HepG2 (cell line): ENCODE measurements around the gene RAD21L1. TPM values are rescaled to one million over a fixed set of nuclear protein-coding genes. Genes with fewer than 3 reads are reported as not detected.
A peak's percentile ranks its signal among the peaks of the same experiment; 100 is the strongest.

ENCODE experiments used
- ATAC-seq: fragments of 200-7000 bp; cut with Tn5 transposase; 3 replicates; pipeline ENCODE4 v1.9.1; 2020; ENCODE audit warnings: mild to moderate bottlenecking, moderate library complexity
- BruUV-seq: library from RNA; stranded (reverse); fragments of 400-500 nt; replicated peaks from 2 replicates; lab custom pipeline; 2021; lab: Mats Ljungman, UMichigan
- CTCF ChIA-PET: fragments of 300-600 bp; formaldehyde crosslinking; extraction: SDS; loops from one replicate; lab custom pipeline; 2021; ENCODE audit warnings: low total read pairs, inconsistent platforms, low intra/inter-chr PET ratio; lab: Yijun Ruan, JAX
- POLR2A ChIA-PET: fragments of 350-600 bp; sonication (Branson Sonifier 250); formaldehyde crosslinking; loops from one replicate; lab custom pipeline; 2020; ENCODE audit warnings: antibody characterized with exemption, inconsistent platforms; lab: Yijun Ruan, JAX
- DNase-seq: peaks from one replicate; pipeline ENCODE4 v3.0.0-alpha.2; 2015; ENCODE audit warnings: low spot score
- FAIRE-seq: peaks from 3 replicates; lab custom pipeline; 2011; peaks lifted over from hg19 to GRCh38; lab: Jason Lieb, UNC
- H2AFZ ChIP-seq: one replicate; pipeline ENCODE4 v1.6.1; 2011; ENCODE audit warnings: low read length, inconsistent platforms
- H3K27ac ChIP-seq: fragments of 300-600 bp; 3 replicates; pipeline ENCODE4 v1.8.0; 2011; ENCODE audit warnings: mixed run types, mild to moderate bottlenecking, mixed read lengths, low read length, inconsistent platforms; ENCODE audit not compliant: insufficient read depth; ENCODE audit errors: extremely low read length
- H3K27me3 ChIP-seq, 2 experiments: fragments of 200-600 bp in 1 of 2; 2 replicates in 1 of 2; 3 replicates in 1 of 2; pipeline versions ENCODE4 v1.6.0 to v1.8.0; 2011; ENCODE audit warnings: low read length in 2 of 2, mild to moderate bottlenecking in 2 of 2, moderate library complexity in 2 of 2, inconsistent platforms in 1 of 2; ENCODE audit not compliant: insufficient read depth in 2 of 2, control insufficient read depth in 1 of 2
- H3K36me3 ChIP-seq, 2 experiments: fragments of 200-600 bp in 1 of 2; replicated peaks in 1 of 2; 2 replicates in 1 of 2; 3 replicates in 1 of 2; pipeline versions ENCODE4 v1.5.1 to v1.8.0; 2011; ENCODE audit warnings: low read length in 2 of 2, inconsistent platforms in 1 of 2; ENCODE audit not compliant: insufficient read depth in 2 of 2, control insufficient read depth in 1 of 2
- H3K4me1 ChIP-seq: 2 replicates; pipeline ENCODE4 v1.5.1; 2012; ENCODE audit warnings: low read length, inconsistent platforms; ENCODE audit not compliant: insufficient read depth
- H3K4me2 ChIP-seq: 2 replicates; pipeline ENCODE4 v1.6.0; 2011; ENCODE audit warnings: low read depth, low read length, inconsistent platforms
- H3K4me3 ChIP-seq, 3 experiments: fragments of 200-600 bp in 1 of 3; sonication (generic), shearing (Covaris generic) in 1 of 3; replicated peaks in 1 of 3; 2 replicates each; pipeline ENCODE4 v1.5.1; 2011 to 2016; ENCODE audit warnings: low read length in 3 of 3, inconsistent platforms in 2 of 3, low read depth in 2 of 3, mild to moderate bottlenecking in 2 of 3, control low read depth in 1 of 3, mixed read lengths in 1 of 3; ENCODE audit not compliant: insufficient read depth in 1 of 3
- H3K79me2 ChIP-seq: one replicate; pipeline ENCODE4 v1.6.1; 2011; ENCODE audit warnings: low read length, inconsistent platforms; ENCODE audit not compliant: insufficient read depth
- H3K9ac ChIP-seq: 2 replicates; pipeline ENCODE4 v1.6.0; 2011; ENCODE audit warnings: mild to moderate bottlenecking, low read depth, low read length, inconsistent platforms; ENCODE audit not compliant: insufficient read depth
- H3K9me3 ChIP-seq: 2 replicates; pipeline ENCODE4 v1.5.1; 2012; ENCODE audit warnings: mild to moderate bottlenecking, low read length
- H4K20me1 ChIP-seq: 2 replicates; pipeline ENCODE4 v1.6.0; 2011; ENCODE audit warnings: inconsistent platforms, mild to moderate bottlenecking, low read length, moderate library complexity; ENCODE audit not compliant: insufficient read depth
- CBX5 ChIP-seq: sonication (generic); formaldehyde crosslinking; IDR thresholded peaks from 2 replicates; pipeline ENCODE4 v1.4.0; 2020; ENCODE audit warnings: missing genetic modification reagents, borderline replicate concordance
- MAFK ChIP-seq, 2 experiments: IDR thresholded peaks in 1 of 2; conservative IDR thresholded peaks in 1 of 2; 2 replicates each; pipeline ENCODE4 v1.6.1; 2011; ENCODE audit warnings: improper control_type of control experiment in 2 of 2, low read length in 2 of 2
- MNT ChIP-seq: fragments of 450-650 bp; IDR thresholded peaks from 2 replicates; pipeline ENCODE4 v1.6.1; 2016
- PATZ1 ChIP-seq: sonication (generic); formaldehyde crosslinking; IDR thresholded peaks from 2 replicates; pipeline ENCODE4 v1.4.0; 2020; ENCODE audit warnings: missing genetic modification reagents
- RAD21 ChIP-seq: fragments of 450-650 bp; formaldehyde crosslinking; IDR thresholded peaks from 2 replicates; pipeline ENCODE4 v1.5.0; 2020; ENCODE audit warnings: mild to moderate bottlenecking
- SMC3 ChIP-seq: IDR thresholded peaks from 2 replicates; pipeline ENCODE4 v1.6.1; 2011; ENCODE audit warnings: low read length, improper control_type of control experiment
- SNAPC2 ChIP-seq: sonication (generic); formaldehyde crosslinking; IDR thresholded peaks from 2 replicates; pipeline ENCODE4 v1.8.1; 2022; ENCODE audit warnings: mild to moderate bottlenecking, missing genetic modification reagents
- SP2 ChIP-seq: sonication (generic); formaldehyde crosslinking; IDR thresholded peaks from 2 replicates; pipeline ENCODE4 v1.5.1; 2020; ENCODE audit warnings: mild to moderate bottlenecking, missing genetic modification reagents
- STAG1 ChIP-seq: sonication (generic); formaldehyde crosslinking; IDR thresholded peaks from 2 replicates; pipeline ENCODE4 v1.4.0; 2020; ENCODE audit warnings: missing genetic modification reagents
- ZC3H4 ChIP-seq: sonication (generic); formaldehyde crosslinking; IDR thresholded peaks from 2 replicates; pipeline ENCODE4 v1.4.0; 2020; ENCODE audit warnings: missing genetic modification reagents, borderline replicate concordance
- ZFX ChIP-seq: sonication (generic); formaldehyde crosslinking; IDR thresholded peaks from 2 replicates; pipeline ENCODE4 v1.4.0; 2020; ENCODE audit warnings: mild to moderate bottlenecking, low read depth, missing genetic modification reagents, moderate library complexity
- ZNF17 ChIP-seq: sonication (generic); formaldehyde crosslinking; IDR thresholded peaks from 2 replicates; pipeline ENCODE4 v1.5.0; 2020; ENCODE audit warnings: mild to moderate bottlenecking, missing genetic modification reagents
- ZNF235 ChIP-seq: sonication (generic); formaldehyde crosslinking; IDR thresholded peaks from 2 replicates; pipeline ENCODE4 v1.8.1; 2023; ENCODE audit warnings: mild to moderate bottlenecking, missing genetic modification reagents, borderline replicate concordance
- ZNF263 ChIP-seq: sonication (generic); formaldehyde crosslinking; IDR thresholded peaks from 2 replicates; pipeline ENCODE4 v1.4.0; 2020; ENCODE audit warnings: missing genetic modification reagents
- ZNF687 ChIP-seq: sonication (generic); formaldehyde crosslinking; IDR thresholded peaks from 2 replicates; pipeline ENCODE4 v1.5.1; 2020; ENCODE audit warnings: mild to moderate bottlenecking, missing genetic modification reagents, moderate library complexity
- ZNF891 ChIP-seq: sonication (generic); formaldehyde crosslinking; IDR thresholded peaks from 2 replicates; pipeline ENCODE4 v1.5.0; 2020; ENCODE audit warnings: mild to moderate bottlenecking, missing genetic modification reagents
- ZSCAN29 ChIP-seq: sonication (generic); formaldehyde crosslinking; conservative IDR thresholded peaks from 2 replicates; pipeline ENCODE4 v1.4.0; 2020; ENCODE audit warnings: mild to moderate bottlenecking, missing genetic modification reagents
- WGBS: methylation state at CpG from one replicate; pipeline ENCODE4 v1.1.6; 2017; ENCODE audit warnings: low lambda C conversion rate; 5-methylcytosine and 5-hydroxymethylcytosine counted together
- in situ Hi-C: cut with HindIII; loops from 2 replicates; pipeline ENCODE4 v1.10.0; 2017; ENCODE audit warnings: low pct_unique_long_range_greater_than_20kb; ENCODE audit not compliant: extremely low pct_ligation_motif_present
- intact Hi-C: fragments of 100-400 bp; cut with micrococcal nuclease; formaldehyde crosslinking; loops from one replicate; pipeline ENCODE4 v1.10.0; 2022; ENCODE audit not compliant: unreplicated experiment
- polyA plus RNA-seq, 8 experiments: library from polyadenylated mRNA; depleted of rRNA in 3 of 8; stranded (reverse) in 7 of 8; unstranded in 1 of 8; fragments of >200 nt; fragmentation: Illumina TruSeq in 4 of 8; extraction: Trizol in 4 of 8; gene quantifications; 2 replicates each; pipeline versions ENCODE4 v1.2.1 to v1.2.3, GENCODE V29; 2011 to 2016; ENCODE audit warnings: low read depth in 4 of 8, missing spikeins in 1 of 8, mixed read lengths in 1 of 8; ENCODE audit not compliant: insufficient read depth in 1 of 8
- total RNA-seq, 5 experiments: library from RNA; depleted of rRNA; stranded (reverse); fragments of >200 nt; fragmentation: Illumina TruSeq; extraction: Trizol; gene quantifications; 2 replicates each; pipeline ENCODE4 v1.2.3, GENCODE V29; 2016; ENCODE audit warnings: low read depth in 1 of 5

Gene RAD21L1
- total and polyA plus RNA-seq, 2 of the 13 experiments (the other 11 are each of a cell fraction or from before 2014, with no cell fraction given) = not detected

- Histone ChIP-seq H2AFZ (no peak overlapping the region), H3K4me1 (0 out of 2 replicates have a peak, but pooled peaks cover 7% of the 10 kb centered on the region), H3K36me3 (peaks cover 2 to 4% of the 10 kb centered on the region in 2 experiments; a peak in 2 of 5 replicates), H3K9ac (no peak overlapping the region), H3K79me2 (no peaks in the 10 kb centered on the region), H3K27ac (no peak overlapping the region), H4K20me1 (0 out of 2 replicates have a peak, but pooled peaks cover 5% of the 10 kb centered on the region), H3K27me3 (no peaks in the 10 kb centered on the region), H3K4me2 (no peak overlapping the region), H3K9me3 (no peaks in the 10 kb centered on the region), H3K4me3 (no peak overlapping the region)
- intact Hi-C loops = loop anchor here (1.0 kb wide), 1 partner anchor 36 kb away; no protein-coding TSS in a partner anchor
- ChIA-PET CTCF (interaction anchor here (1.7 kb wide), 1 partner anchor 35 kb away, joined by 8 read pairs; no protein-coding TSS in a partner anchor), POLR2A (no interaction called here)
- ATAC-seq = peak; percentile 66
- WGBS = 89% methylated on average over 5 of the region's 5 CpGs
- peak; percentile 86 for FAIRE-seq
- DNase-seq = peak; percentile 64
- in situ Hi-C loops = no loop called here
- no TSS peak for BruUV-seq
- TF ChIP-seq CBX5 (no peak), PATZ1 (CRISPR knock-in tag) (no peak), SNAPC2 (CRISPR knock-in tag) (no peak), RAD21 (CRISPR knock-in tag) (peak; percentile 52), SMC3 (peak; percentile 68; the same call in 1 of the 2 replicates), ZSCAN29 (CRISPR knock-in tag) (no peak), ZC3H4 (CRISPR knock-in tag) (no peak), STAG1 (CRISPR knock-in tag) (peak; percentile 63), MAFK (conservative IDR thresholded peaks at IDR 0.05 in 1 of 2, IDR thresholded peaks at IDR 0.05 in 1 of 2; ENCODE audit: low read length in 2 of 2) (no peak), ZNF687 (CRISPR knock-in tag) (peak; percentile 20; the same call in 1 of the 2 replicates), SP2 (CRISPR knock-in tag) (0 out of 2 replicates have a peak, but pooled peaks have one; percentile 42), ZNF17 (CRISPR knock-in tag) (no peak; the same call in 1 of the 2 replicates), MNT (no peak), ZNF263 (CRISPR knock-in tag) (no peak), ZNF235 (CRISPR knock-in tag) (no peak), ZNF891 (CRISPR knock-in tag) (0 out of 2 replicates have a peak, but pooled peaks have one; percentile 58), ZFX (CRISPR knock-in tag) (peak; percentile 16; the same call in 1 of the 2 replicates)
Measured at GRCh38 chr20:1177680-1178079, 48.2 kb upstream of the RAD21L1 start.
